SKM-1 (cell line): ENCODE results near the gene RAD9A.
"Not testable (repeated sequence)": the region's sequence is repeated elsewhere in the genome, so short reads cannot be mapped to it uniquely, and the experiment has no call there.

Source experiments
- DNase-seq: peaks from one replicate; lab custom pipeline; 2025; ENCODE audit not compliant: unreplicated experiment; lab: John Stamatoyannopoulos, UW

Gene RAD9A

DNA sequence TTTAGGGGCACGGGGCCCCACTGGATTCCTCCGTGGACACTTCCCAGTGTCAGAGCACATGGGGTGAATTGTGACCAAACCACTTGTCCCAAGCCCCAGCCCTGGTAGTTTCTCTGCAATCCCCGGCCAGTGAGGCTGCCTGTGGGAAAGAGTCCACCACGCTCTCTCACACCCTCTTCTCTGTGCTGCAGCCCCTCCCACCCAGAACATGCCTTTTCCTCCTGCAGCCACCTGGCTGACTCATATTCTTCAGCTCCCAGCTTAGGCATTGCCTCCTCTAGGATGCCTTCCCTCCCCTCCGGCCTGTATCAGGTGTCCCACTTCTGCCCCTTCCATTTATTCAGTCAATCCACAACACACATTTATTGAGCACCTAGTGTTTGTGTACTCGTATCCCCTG, 31.1 kb downstream of the RAD9A start:
- DNase-seq, result no peak

GRCh38 chr11:67423466-67423865, 31.7 kb downstream of the RAD9A start:
- no peak for DNase-seq

DNA sequence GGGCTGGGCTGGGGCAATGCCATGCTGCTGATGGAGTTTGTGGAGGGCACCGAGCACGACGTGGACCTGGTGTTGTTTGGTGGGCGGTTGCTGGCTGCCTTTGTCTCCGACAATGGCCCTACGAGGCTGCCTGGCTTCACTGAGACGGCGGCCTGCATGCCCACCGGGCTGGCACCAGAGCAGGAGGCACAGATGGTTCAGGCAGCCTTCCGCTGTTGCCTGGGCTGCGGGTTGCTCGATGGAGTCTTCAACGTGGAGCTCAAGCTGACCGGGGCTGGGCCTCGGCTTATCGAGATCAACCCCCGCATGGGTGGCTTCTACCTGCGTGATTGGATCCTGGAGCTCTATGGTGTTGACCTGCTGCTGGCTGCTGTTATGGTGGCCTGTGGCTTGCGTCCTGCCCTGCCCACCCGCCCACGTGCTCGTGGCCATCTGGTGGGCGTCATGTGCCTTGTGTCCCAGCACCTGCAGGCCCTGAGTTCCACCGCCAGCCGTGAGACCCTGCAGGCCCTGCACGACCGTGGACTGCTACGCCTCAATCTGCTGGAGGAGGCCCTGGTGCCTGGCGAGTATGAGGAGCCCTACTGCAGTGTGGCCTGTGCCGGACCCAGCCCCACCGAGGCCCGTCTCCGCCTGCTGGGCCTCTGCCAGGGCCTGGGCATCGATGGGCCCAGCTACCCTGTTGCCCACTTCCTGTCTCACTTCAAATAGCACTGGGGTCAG, 32.3 kb downstream of the RAD9A start:
- no peak for DNase-seq

DNA sequence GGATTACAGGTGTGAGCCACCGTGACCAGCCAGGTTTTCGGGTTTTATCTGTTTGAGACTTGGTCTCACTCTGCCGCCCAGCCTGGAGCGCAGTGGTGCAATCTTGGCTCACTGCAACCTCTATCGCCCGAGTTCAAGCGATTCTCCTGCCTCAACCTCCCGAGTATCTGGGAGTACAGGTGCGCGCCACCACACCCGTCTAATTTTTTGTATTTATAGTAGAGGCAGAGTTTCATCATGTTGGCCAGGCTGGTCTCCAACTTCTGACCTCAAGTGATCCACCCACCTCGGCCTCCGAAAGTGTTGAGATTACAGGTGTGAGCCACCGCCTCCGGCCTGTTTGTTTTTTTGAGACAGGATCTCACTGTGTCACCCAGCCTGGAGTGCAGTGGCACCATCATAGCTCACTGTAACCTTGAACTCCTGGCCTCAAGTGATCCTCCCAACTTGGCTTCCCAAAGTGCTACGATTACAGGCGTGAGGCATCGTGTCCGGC, 35.6 kb downstream of the RAD9A start:
- not testable (repeated sequence) for DNase-seq

- DNase-seq, result peak; percentile 94
These were observed 36.5 kb downstream of the RAD9A start, which contains the start of gene RPS6KB2 for GRCh38 chr11:67428052-67429001. Gene RPS6KB2 (plus strand): TSS chr11:67428494. CDS start chr11:67428546, 52 bp downstream.

- DNase-seq, result no peak
These were observed 37.4 kb downstream of the RAD9A start for GRCh38 chr11:67429038-67429668.

GRCh38 chr11:67429722-67430121, 37.9 kb downstream of the RAD9A start:
- DNase-seq, result no peak

- no peak for DNase-seq
These were observed 39.8 kb downstream of the RAD9A start for GRCh38 chr11:67431346-67432249.

DNA sequence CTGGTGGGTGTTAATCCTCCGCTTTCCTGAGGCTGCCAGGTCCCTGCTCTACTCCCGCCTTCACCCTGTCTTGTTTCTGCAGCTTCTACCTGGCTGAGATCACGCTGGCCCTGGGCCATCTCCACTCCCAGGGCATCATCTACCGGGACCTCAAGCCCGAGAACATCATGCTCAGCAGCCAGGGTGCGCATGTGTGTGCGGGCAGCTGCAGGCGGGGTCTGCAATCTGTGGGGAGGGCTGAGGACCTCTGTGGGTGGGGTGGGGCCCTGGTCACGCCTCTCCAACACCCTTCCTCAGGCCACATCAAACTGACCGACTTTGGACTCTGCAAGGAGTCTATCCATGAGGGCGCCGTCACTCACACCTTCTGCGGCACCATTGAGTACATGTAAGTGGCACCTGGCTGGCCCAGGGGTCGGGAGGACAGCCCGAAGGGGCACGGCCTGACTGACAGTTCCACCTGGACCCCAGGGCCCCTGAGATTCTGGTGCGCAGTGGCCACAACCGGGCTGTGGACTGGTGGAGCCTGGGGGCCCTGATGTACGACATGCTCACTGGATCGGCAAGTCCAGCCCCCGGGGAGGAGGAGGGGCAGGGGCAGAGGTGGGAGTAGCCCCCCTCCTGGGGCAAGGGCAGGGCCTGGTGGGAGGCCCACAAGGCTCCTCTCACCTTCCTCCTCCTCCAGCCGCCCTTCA, 41.0 kb downstream of the RAD9A start:
- no peak for DNase-seq

GRCh38 chr11:67433536-67434394, 42.0 kb downstream of the RAD9A start:
- no peak for DNase-seq

DNA sequence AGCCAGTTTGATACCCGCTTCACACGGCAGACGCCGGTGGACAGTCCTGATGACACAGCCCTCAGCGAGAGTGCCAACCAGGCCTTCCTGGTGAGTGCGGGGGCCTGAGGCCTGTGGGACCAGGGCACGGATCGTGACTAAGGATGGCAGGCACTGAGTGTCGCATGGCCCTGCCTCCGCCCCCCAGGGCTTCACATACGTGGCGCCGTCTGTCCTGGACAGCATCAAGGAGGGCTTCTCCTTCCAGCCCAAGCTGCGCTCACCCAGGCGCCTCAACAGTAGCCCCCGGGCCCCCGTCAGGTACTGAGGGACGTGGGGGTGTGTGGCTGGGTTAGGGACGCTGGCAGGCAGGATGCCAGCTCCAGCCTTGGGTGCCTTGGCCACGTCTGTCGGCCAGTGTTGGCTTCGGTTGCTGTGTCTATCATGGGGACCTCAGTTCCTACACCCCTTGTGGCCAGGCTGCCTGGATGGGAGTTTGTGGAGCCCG, 42.7 kb downstream of the RAD9A start:
- DNase-seq, result no peak

DNA sequence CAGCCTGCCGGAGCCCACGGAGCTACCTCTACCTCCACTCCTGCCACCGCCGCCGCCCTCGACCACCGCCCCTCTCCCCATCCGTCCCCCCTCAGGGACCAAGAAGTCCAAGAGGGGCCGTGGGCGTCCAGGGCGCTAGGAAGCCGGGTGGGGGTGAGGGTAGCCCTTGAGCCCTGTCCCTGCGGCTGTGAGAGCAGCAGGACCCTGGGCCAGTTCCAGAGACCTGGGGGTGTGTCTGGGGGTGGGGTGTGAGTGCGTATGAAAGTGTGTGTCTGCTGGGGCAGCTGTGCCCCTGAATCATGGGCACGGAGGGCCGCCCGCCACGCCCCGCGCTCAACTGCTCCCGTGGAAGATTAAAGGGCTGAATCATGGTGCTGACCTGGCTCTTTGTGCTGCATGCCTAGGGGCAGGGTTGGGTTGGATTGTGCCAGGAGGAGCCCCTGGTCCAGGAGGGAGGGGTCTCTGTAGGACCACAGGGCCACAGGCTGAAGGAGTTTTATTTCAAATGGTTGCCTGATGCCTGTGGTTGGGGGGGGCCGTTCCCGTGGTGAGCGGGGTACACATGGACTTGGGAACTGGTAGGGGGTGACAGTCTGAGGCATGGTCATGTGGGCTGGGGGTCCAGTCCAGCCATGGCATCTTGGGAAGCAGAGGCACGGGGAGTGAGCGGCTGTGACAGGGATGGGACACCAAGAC, 43.4 kb downstream of the RAD9A start:
- no peak for DNase-seq

- no peak for DNase-seq
These were observed 44.1 kb downstream of the RAD9A start for GRCh38 chr11:67435727-67436458.

DNA sequence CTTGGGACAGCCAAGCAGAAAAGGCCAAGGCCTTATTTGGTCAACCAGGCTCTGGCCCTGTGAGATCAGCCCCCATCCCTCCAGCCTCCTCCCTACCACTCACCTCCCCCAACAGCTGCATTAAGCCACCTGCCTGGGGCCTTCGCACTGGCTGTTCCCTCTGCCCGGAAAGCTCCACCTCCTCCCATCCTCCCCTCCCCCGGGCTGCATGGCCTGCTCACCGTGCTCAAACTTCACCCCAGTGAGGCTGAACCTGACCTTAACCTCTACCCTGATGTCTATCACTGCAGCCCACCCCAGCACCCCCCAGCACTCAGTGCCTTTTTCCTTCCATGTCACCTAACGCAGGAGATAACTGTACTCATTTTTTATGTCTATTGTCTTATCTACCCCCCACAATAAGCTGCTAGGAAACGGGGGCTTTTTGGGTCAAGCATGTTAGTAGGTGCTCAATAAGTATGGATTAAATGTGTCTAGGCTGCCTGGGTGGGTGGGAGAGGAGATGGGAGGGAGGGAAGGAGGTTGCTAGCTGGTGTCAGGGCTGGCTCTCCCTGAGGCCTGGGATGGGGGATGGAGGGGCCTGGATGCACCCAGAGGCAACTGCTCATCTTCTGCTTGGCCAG, 44.8 kb downstream of the RAD9A start:
- no peak for DNase-seq

DNA sequence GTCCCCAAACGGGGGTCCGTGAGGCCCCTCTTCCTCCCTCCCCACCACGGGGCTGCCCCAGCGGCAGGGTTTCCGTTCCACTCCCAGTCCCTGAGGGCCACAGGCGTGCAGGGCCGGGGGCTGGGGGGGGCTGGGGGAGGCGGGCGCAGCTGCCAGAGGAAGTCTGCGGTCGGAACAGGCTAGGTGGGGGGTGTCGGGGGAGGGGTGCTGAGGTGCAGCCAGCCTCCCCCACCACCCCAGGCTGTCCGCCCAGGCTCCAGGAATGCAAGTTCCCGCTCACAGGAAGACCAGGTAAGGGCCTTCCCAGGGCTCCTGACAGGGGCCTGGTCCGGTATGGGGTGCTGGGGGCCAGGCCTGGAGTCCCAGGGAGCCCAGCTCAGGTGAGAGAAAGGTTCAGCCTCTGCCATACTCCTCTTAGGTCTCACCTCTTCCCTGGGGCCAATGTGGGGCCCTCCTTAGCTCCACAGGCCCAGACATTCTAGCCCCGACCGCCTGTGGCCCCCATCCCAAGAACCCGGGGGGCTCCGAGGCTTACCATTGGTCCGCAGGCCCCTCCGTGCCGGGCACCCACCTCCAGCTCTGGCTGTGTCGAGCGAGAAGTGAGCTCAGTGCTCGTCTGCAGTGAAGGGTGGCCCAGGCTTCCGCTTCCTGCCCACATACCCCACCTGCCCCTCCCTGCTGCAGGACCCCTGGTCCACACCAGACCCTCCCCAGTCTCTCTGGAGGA, 45.5 kb downstream of the RAD9A start, which contains the start of gene PTPRCAP:
TSS of gene PTPRCAP (minus strand) at position 601 of the 727 bp plus-strand sequence. CDS start at position 538, 63 bp downstream.
- no peak for DNase-seq

DNA sequence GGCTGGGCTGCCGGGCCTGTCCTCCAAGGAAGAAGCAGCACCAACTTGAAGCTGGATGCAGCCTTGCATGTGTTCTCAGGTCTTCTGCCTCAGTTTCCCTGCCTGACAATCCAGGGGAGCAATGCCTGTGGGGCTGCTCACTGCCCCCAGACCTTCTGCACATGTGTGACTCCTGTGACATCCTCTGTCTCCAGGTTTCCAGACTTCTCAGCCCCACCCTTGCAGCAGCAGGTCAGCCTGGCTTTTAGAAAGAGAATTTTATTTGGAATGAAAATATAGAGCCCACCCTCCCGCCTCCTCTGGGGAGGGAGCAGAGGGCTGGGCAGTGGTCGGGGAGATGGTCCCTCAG, 46.0 kb downstream of the RAD9A start:
- no peak for DNase-seq
